ENCODE results near the gene MVB12B. TPM values are rescaled to one million over a fixed set of nuclear protein-coding genes. Genes with fewer than 3 reads are reported as not detected.

Gene MVB12B
- total RNA-seq, 1 experiment from 2014 or later: 5.7 TPM

- Mint-ChIP-seq H3K27ac (no peak overlapping the region), H3K4me3 (no peak overlapping the region), H3K36me3 (no peaks in the 10 kb centered on the region), H3K4me1 (peaks cover 74% of the 10 kb centered on the region), H3K27me3 (ENCODE audit: low read depth) (peaks cover 9% of the 10 kb centered on the region), H3K9me3 (no peaks in the 10 kb centered on the region)
- ATAC-seq (no peak), DNase-seq (ENCODE audit: low spot score) (no peak)
- CTCF ChIA-PET: interaction anchor here (0.9 to 4.2 kb wide), 4 partner anchors 15 to 32 kb away, joined by 3 to 23 read pairs (median 19); no protein-coding TSS in a partner anchor
- POLR2A ChIA-PET: no interaction called here
- TF ChIP-seq IRF1 (CRISPR knock-in tag; IDR thresholded peaks at IDR 0.05): no peak
- no peak for TF ChIP-seq ZNF423 (CRISPR knock-in tag; IDR thresholded peaks at IDR 0.05)
- TF ChIP-seq E2F4 (CRISPR knock-in tag; IDR thresholded peaks at IDR 0.05; ENCODE audit: borderline replicate concordance, low read depth): no peak
- TF ChIP-seq OVOL2 (CRISPR knock-in tag; IDR thresholded peaks at IDR 0.05; ENCODE audit: borderline replicate concordance): no peak
- TF ChIP-seq MYBL2 (CRISPR knock-in tag; IDR thresholded peaks at IDR 0.05): no peak
- TF ChIP-seq EMX1 (CRISPR knock-in tag; IDR thresholded peaks at IDR 0.05): no peak
- TF ChIP-seq PRDM15 (CRISPR knock-in tag; IDR thresholded peaks at IDR 0.05): no peak
- no peak for TF ChIP-seq ATF1 (CRISPR knock-in tag; IDR thresholded peaks at IDR 0.05)
- TF ChIP-seq ZBTB21 (CRISPR knock-in tag; IDR thresholded peaks at IDR 0.05; ENCODE audit: borderline replicate concordance): no peak
- no peak for TF ChIP-seq CTCF (IDR thresholded peaks at IDR 0.05)
These were observed 205.9 kb downstream of the MVB12B start for GRCh38 chr9:126532489-126532888.

GRCh38 chr9:126532951-126533925, 206.6 kb downstream of the MVB12B start:
- no peak overlapping the region for H3K4me3 Mint-ChIP-seq
- H3K4me1 Mint-ChIP-seq: peaks cover 67% of the 10 kb centered on the region
- no peak overlapping the region for H3K27ac Mint-ChIP-seq
- DNase-seq (ENCODE audit: low spot score) (no peak), ATAC-seq (no peak)
- H3K27me3 Mint-ChIP-seq (ENCODE audit: low read depth): peaks cover 9% of the 10 kb centered on the region
- no peaks in the 10 kb centered on the region for H3K36me3 Mint-ChIP-seq
- TF ChIP-seq JUN (CRISPR knock-in tag; IDR thresholded peaks at IDR 0.05): no peak
- no peak for TF ChIP-seq NFE2L1 (CRISPR knock-in tag; IDR thresholded peaks at IDR 0.05)
- no peak for TF ChIP-seq NFYB (CRISPR knock-in tag; conservative IDR thresholded peaks at IDR 0.05; ENCODE audit: low read depth)
- TF ChIP-seq GTF2I (CRISPR knock-in tag; conservative IDR thresholded peaks at IDR 0.05): no peak
- no peak for TF ChIP-seq NR1H2 (CRISPR knock-in tag; IDR thresholded peaks at IDR 0.05)
- no peak for TF ChIP-seq ZNF263 (CRISPR knock-in tag; IDR thresholded peaks at IDR 0.05; ENCODE audit: low read depth)
- no peak for TF ChIP-seq NFATC4 (CRISPR knock-in tag; IDR thresholded peaks at IDR 0.05)
- POLR2A ChIA-PET: no interaction called here
- H3K9me3 Mint-ChIP-seq: no peaks in the 10 kb centered on the region
- CTCF ChIA-PET: interaction anchor here (0.8 to 4.2 kb wide), 6 partner anchors 16 to 51 kb away, joined by 3 to 23 read pairs (median 10); no protein-coding TSS in a partner anchor

Data from WTC11 (cell line).